Thoracic aorta (tissue), 2 donors: ENCODE data around the gene PREX1. TPM values are rescaled to one million over a fixed set of nuclear protein-coding genes. Genes with fewer than 3 reads are reported as not detected.

ENCODE experiments used
- ATAC-seq: fragments of 150-250 bp; one replicate; pipeline ENCODE4 v1.8.0; 2017; ENCODE audit warnings: low read depth; ENCODE audit not compliant: insufficient number of reproducible peaks, low FRiP score
- DNase-seq: peaks from one replicate; pipeline ENCODE4 v3.0.0-alpha.2; 2020; ENCODE audit warnings: low spot score
- H3K27ac ChIP-seq, 2 donors: fragments of 200-600 bp; sonication (generic); 1 replicate in 1 of 2; 2 replicates in 1 of 2; pipeline ENCODE4 v1.5.1; 2016; ENCODE audit warnings: mild to moderate bottlenecking in 2 of 2, moderate library complexity in 2 of 2
- H3K27me3 ChIP-seq: fragments of 200-600 bp; sonication (generic); replicated peaks from 2 replicates; pipeline ENCODE4 v1.6.0; 2016; ENCODE audit warnings: mild to moderate bottlenecking; ENCODE audit not compliant: insufficient read depth
- H3K36me3 ChIP-seq: fragments of 200-600 bp; sonication (generic); one replicate; pipeline ENCODE4 v1.5.1; 2016
- H3K4me1 ChIP-seq, 2 donors: fragments of 200-600 bp; sonication (generic); 1 replicate in 1 of 2; 2 replicates in 1 of 2; pipeline versions ENCODE4 v1.5.1 to v1.6.0; 2016; ENCODE audit warnings: low read depth in 2 of 2, mild to moderate bottlenecking in 1 of 2; ENCODE audit not compliant: control insufficient read depth in 1 of 2
- H3K4me3 ChIP-seq: fragments of 200-600 bp; sonication (generic); 2 replicates; pipeline ENCODE4 v1.5.1; 2016; ENCODE audit warnings: mild to moderate bottlenecking
- H3K9me3 ChIP-seq: fragments of 200-600 bp; sonication (generic); 2 replicates; pipeline ENCODE4 v1.5.1; 2016
- CTCF ChIP-seq: fragments of 200-600 bp; sonication (generic); IDR thresholded peaks from one replicate; pipeline ENCODE4 v1.5.1; 2019; ENCODE audit warnings: antibody characterized with exemption
- total RNA-seq, 2 donors: library from RNA; depleted of rRNA; stranded (reverse); fragments of >200 nt; gene quantifications; one replicate each; pipeline versions ENCODE4 v1.1.0 to v1.2.3, GENCODE V29; 2016

Gene PREX1
- total RNA-seq, 2 donors from 2014 or later, result 94.6 to 101 TPM

- no peak overlapping the region for H3K27ac ChIP-seq
- H3K9me3 ChIP-seq, result no peaks in the 10 kb centered on the region
- no peaks in the 10 kb centered on the region for H3K27me3 ChIP-seq
- ATAC-seq (no peak), DNase-seq (no peak)
- no peak for TF ChIP-seq CTCF
- H3K4me1 ChIP-seq, result peaks cover 9 to 38% of the 10 kb centered on the region in 2 donors
- H3K4me3 ChIP-seq, result no peak overlapping the region
- no peaks in the 10 kb centered on the region for H3K36me3 ChIP-seq
These were observed 27.6 kb downstream of the PREX1 start for GRCh38 chr20:48800177-48800576.

- H3K4me3 ChIP-seq, result no peak overlapping the region
- H3K27me3 ChIP-seq, result no peaks in the 10 kb centered on the region
- H3K36me3 ChIP-seq, result no peaks in the 10 kb centered on the region
- ATAC-seq, result no peak
- no peak for TF ChIP-seq CTCF
- H3K27ac ChIP-seq, result no peak overlapping the region
- no peak for DNase-seq
- H3K9me3 ChIP-seq, result no peaks in the 10 kb centered on the region
- peaks cover 10 to 38% of the 10 kb centered on the region in 2 donors for H3K4me1 ChIP-seq
These were observed 28.3 kb downstream of the PREX1 start for GRCh38 chr20:48799328-48800105.

- ATAC-seq (no peak), DNase-seq (no peak)
- H3K27ac ChIP-seq, result no peak overlapping the region
- peaks cover 13 to 46% of the 10 kb centered on the region in 2 donors for H3K4me1 ChIP-seq
- no peak overlapping the region for H3K4me3 ChIP-seq
- no peaks in the 10 kb centered on the region for H3K27me3 ChIP-seq
- no peak for TF ChIP-seq CTCF
- no peaks in the 10 kb centered on the region for H3K9me3 ChIP-seq
- H3K36me3 ChIP-seq, result no peaks in the 10 kb centered on the region
These were observed 29.7 kb downstream of the PREX1 start for GRCh38 chr20:48797850-48798747.

GRCh38 chr20:48797275-48797825, 30.4 kb downstream of the PREX1 start:
- Histone ChIP-seq H3K4me1 (peaks cover 13 to 47% of the 10 kb centered on the region in 2 donors), H3K4me3 (no peak overlapping the region), H3K9me3 (no peaks in the 10 kb centered on the region), H3K27ac (no peak overlapping the region), H3K36me3 (no peaks in the 10 kb centered on the region), H3K27me3 (no peaks in the 10 kb centered on the region)
- TF ChIP-seq CTCF, result no peak
- ATAC-seq, result no peak
- no peak for DNase-seq

GRCh38 chr20:48795732-48796131, 32.1 kb downstream of the PREX1 start:
- H3K36me3 ChIP-seq, result no peaks in the 10 kb centered on the region
- H3K27ac ChIP-seq, result no peak overlapping the region
- H3K9me3 ChIP-seq, result no peaks in the 10 kb centered on the region
- H3K27me3 ChIP-seq, result no peaks in the 10 kb centered on the region
- no peak for ATAC-seq
- no peak for TF ChIP-seq CTCF
- H3K4me3 ChIP-seq, result no peak overlapping the region
- H3K4me1 ChIP-seq, result peaks cover 26 to 63% of the 10 kb centered on the region in 2 donors
- DNase-seq, result no peak
